ENCODE results near the gene YPEL1. TPM values are rescaled to one million over a fixed set of nuclear protein-coding genes. Genes with fewer than 3 reads are reported as not detected.

YPEL1 gene
- total and polyA plus RNA-seq, 2 of the 13 experiments (the other 11 are each of a cell fraction or from before 2014, with no cell fraction given): 0.33 to 2.5 TPM

DNA sequence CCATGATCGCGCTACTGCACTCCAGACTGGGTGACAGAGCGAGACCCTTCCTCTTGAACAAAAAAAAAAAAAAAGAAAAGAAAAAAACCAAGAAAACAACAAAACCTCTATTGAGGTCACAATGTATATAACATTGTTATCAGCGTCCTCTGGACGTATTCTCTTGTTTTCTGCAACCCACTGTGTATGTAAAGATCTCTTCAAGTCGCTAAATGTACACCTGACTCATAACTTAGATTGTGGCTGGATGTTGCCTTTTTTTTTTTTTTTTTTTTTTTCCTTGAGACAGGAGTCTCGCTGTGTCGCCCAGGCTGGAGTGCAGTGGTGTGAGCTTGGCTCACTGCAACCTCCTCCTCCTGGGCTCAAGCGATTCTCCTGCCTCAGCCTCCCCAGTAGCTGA, 1.4 kb upstream of the YPEL1 start:
- Histone ChIP-seq H3K9ac (ENCODE audit: insufficient read depth, low read depth, low read length) (no peak overlapping the region), H3K36me3 (replicated peaks in 1 of 2; ENCODE audit: control insufficient read depth in 1 of 2, insufficient read depth in 2 of 2, low read length in 2 of 2) (no peaks in the 10 kb centered on the region), H3K9me3 (ENCODE audit: low read length) (no peaks in the 10 kb centered on the region), H4K20me1 (ENCODE audit: insufficient read depth, low read length) (no peaks in the 10 kb centered on the region), H3K27ac (ENCODE audit: extremely low read length, insufficient read depth, low read length) (no peak overlapping the region), H3K4me2 (ENCODE audit: low read depth, low read length) (no peak overlapping the region), H3K79me2 (ENCODE audit: insufficient read depth, low read length) (no peaks in the 10 kb centered on the region), H3K4me3 (replicated peaks in 1 of 3; ENCODE audit: insufficient read depth in 1 of 3, low read depth in 2 of 3, low read length in 3 of 3) (no peak overlapping the region), H3K4me1 (ENCODE audit: insufficient read depth, low read length) (peaks cover 16% of the 10 kb centered on the region), H2AFZ (ENCODE audit: low read length) (no peak overlapping the region), H3K27me3 (ENCODE audit: control insufficient read depth in 1 of 2, insufficient read depth in 2 of 2, low read length in 2 of 2) (peaks cover 4 to 40% of the 10 kb centered on the region in 2 experiments; a peak in 3 of 5 replicates)
- 84% methylated on average over 9 of the region's 9 CpGs for WGBS (ENCODE audit: low lambda C conversion rate)
- ChIA-PET POLR2A (no interaction called here), CTCF (ENCODE audit: low intra/inter-chr PET ratio, low total read pairs) (no interaction called here)
- DNase-seq (ENCODE audit: low spot score): no peak
- intact Hi-C loops (cut with micrococcal nuclease; ENCODE audit: unreplicated experiment) (no loop called here), in situ Hi-C loops (cut with HindIII; ENCODE audit: extremely low pct_ligation_motif_present, low pct_unique_long_range_greater_than_20kb) (no loop called here)
- FAIRE-seq: no peak
- BruUV-seq (replicated peaks): no TSS peak
- ATAC-seq: no peak
- TF ChIP-seq KDM3A (CRISPR knock-in tag; IDR thresholded peaks at IDR 0.05; ENCODE audit: low read depth): no peak
- TF ChIP-seq RFXAP (CRISPR knock-in tag; IDR thresholded peaks at IDR 0.05; ENCODE audit: borderline replicate concordance): no peak
- no peak for TF ChIP-seq ZNF253 (CRISPR knock-in tag; IDR thresholded peaks at IDR 0.05; ENCODE audit: borderline replicate concordance)
- TF ChIP-seq SMARCC2 (IDR thresholded peaks at IDR 0.05): no peak
- TF ChIP-seq ZNF12 (CRISPR knock-in tag; IDR thresholded peaks at IDR 0.05): no peak
- TF ChIP-seq, protein P1, sequence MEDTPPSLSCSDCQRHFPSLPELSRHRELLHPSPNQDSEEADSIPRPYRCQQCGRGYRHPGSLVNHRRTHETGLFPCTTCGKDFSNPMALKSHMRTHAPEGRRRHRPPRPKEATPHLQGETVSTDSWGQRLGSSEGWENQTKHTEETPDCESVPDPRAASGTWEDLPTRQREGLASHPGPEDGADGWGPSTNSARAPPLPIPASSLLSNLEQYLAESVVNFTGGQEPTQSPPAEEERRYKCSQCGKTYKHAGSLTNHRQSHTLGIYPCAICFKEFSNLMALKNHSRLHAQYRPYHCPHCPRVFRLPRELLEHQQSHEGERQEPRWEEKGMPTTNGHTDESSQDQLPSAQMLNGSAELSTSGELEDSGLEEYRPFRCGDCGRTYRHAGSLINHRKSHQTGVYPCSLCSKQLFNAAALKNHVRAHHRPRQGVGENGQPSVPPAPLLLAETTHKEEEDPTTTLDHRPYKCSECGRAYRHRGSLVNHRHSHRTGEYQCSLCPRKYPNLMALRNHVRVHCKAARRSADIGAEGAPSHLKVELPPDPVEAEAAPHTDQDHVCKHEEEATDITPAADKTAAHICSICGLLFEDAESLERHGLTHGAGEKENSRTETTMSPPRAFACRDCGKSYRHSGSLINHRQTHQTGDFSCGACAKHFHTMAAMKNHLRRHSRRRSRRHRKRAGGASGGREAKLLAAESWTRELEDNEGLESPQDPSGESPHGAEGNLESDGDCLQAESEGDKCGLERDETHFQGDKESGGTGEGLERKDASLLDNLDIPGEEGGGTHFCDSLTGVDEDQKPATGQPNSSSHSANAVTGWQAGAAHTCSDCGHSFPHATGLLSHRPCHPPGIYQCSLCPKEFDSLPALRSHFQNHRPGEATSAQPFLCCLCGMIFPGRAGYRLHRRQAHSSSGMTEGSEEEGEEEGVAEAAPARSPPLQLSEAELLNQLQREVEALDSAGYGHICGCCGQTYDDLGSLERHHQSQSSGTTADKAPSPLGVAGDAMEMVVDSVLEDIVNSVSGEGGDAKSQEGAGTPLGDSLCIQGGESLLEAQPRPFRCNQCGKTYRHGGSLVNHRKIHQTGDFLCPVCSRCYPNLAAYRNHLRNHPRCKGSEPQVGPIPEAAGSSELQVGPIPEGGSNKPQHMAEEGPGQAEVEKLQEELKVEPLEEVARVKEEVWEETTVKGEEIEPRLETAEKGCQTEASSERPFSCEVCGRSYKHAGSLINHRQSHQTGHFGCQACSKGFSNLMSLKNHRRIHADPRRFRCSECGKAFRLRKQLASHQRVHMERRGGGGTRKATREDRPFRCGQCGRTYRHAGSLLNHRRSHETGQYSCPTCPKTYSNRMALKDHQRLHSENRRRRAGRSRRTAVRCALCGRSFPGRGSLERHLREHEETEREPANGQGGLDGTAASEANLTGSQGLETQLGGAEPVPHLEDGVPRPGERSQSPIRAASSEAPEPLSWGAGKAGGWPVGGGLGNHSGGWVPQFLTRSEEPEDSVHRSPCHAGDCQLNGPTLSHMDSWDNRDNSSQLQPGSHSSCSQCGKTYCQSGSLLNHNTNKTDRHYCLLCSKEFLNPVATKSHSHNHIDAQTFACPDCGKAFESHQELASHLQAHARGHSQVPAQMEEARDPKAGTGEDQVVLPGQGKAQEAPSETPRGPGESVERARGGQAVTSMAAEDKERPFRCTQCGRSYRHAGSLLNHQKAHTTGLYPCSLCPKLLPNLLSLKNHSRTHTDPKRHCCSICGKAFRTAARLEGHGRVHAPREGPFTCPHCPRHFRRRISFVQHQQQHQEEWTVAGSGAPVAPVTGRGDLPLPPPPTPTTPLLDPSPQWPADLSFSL (CRISPR knock-in tag; IDR thresholded peaks at IDR 0.05): no peak
- no peak for TF ChIP-seq NCOA5 (CRISPR knock-in tag; IDR thresholded peaks at IDR 0.05)
- no peak for TF ChIP-seq ZNF510 (CRISPR knock-in tag; IDR thresholded peaks at IDR 0.05; ENCODE audit: low read depth)
- TF ChIP-seq MTF1 (CRISPR knock-in tag; IDR thresholded peaks at IDR 0.05): no peak
- no peak for TF ChIP-seq AGO1 (IDR thresholded peaks at IDR 0.05; ENCODE audit: low read depth, low read length, poor library complexity, severe bottlenecking)
- no peak for TF ChIP-seq BRF2 (CRISPR knock-in tag; IDR thresholded peaks at IDR 0.05)
- no peak for TF ChIP-seq RFX5 (IDR thresholded peaks at IDR 0.05; ENCODE audit: low read depth, low read length)
- no peak for TF ChIP-seq RARA (CRISPR knock-in tag; IDR thresholded peaks at IDR 0.05)
- TF ChIP-seq MIER3 (CRISPR knock-in tag; IDR thresholded peaks at IDR 0.05; ENCODE audit: borderline replicate concordance): no peak
- TF ChIP-seq MLLT10 (CRISPR knock-in tag; IDR thresholded peaks at IDR 0.05): no peak
- no peak for TF ChIP-seq RAD51 (IDR thresholded peaks at IDR 0.05; ENCODE audit: borderline replicate concordance)
- TF ChIP-seq, protein P2, sequence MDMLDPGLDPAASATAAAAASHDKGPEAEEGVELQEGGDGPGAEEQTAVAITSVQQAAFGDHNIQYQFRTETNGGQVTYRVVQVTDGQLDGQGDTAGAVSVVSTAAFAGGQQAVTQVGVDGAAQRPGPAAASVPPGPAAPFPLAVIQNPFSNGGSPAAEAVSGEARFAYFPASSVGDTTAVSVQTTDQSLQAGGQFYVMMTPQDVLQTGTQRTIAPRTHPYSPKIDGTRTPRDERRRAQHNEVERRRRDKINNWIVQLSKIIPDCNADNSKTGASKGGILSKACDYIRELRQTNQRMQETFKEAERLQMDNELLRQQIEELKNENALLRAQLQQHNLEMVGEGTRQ (IDR thresholded peaks at IDR 0.05; ENCODE audit: low read depth, low read length): no peak
- TF ChIP-seq, protein P2 (CRISPR knock-in tag; IDR thresholded peaks at IDR 0.05; ENCODE audit: borderline replicate concordance): no peak

All from HepG2 (cell line).